ENCODE measurements around the gene TMEM120B.

The TMEM120B gene

GRCh38 chr12:121762269-121762668 is 49.7 kb downstream of the TMEM120B start:
- Histone ChIP-seq H3K9me3 (ENCODE audit: control insufficient read depth, insufficient read depth, low read depth, low read length) (no peaks in the 10 kb centered on the region), H3K27ac (ENCODE audit: extremely low read depth, low read depth, low read length) (no peak overlapping the region), H3K36me3 (ENCODE audit: control insufficient read depth in 2 of 2, insufficient read depth in 1 of 2, low read length in 2 of 2) (no peaks in the 10 kb centered on the region; a peak in 1 of 3 replicates), H3K4me1 (ENCODE audit: control insufficient read depth, insufficient read depth, low read length) (peaks cover 8% of the 10 kb centered on the region), H3K4me3 (ENCODE audit: low read depth, low read length) (no peak overlapping the region)
- TF ChIP-seq ZNF211 (tag by site-specific recombination; IDR thresholded peaks at IDR 0.05; ENCODE audit: low read depth), result no peak
- no peak for TF ChIP-seq YY1 (tag by site-specific recombination; IDR thresholded peaks at IDR 0.05)
- TF ChIP-seq ZNF138 (tag by site-specific recombination; IDR thresholded peaks at IDR 0.05; ENCODE audit: borderline replicate concordance), result no peak
- TF ChIP-seq ZNF580 (tag by site-specific recombination; IDR thresholded peaks at IDR 0.05), result no peak
- no peak for TF ChIP-seq PRDM4 (tag by site-specific recombination; IDR thresholded peaks at IDR 0.05)
- TF ChIP-seq ZNF692 (tag by site-specific recombination; IDR thresholded peaks at IDR 0.05), result no peak
- no peak for TF ChIP-seq ZNF394 (tag by site-specific recombination; IDR thresholded peaks at IDR 0.05; ENCODE audit: borderline replicate concordance)
- no peak for TF ChIP-seq ZNF221 (tag by site-specific recombination; IDR thresholded peaks at IDR 0.05; ENCODE audit: borderline replicate concordance)
- TF ChIP-seq ZNF571 (tag by site-specific recombination; IDR thresholded peaks at IDR 0.05), result no peak
- ChIA-PET POLR2A (interaction anchor here (0.6 to 0.7 kb wide), 2 partner anchors 17 to 46 kb away, joined by 3 to 5 read pairs; no protein-coding TSS in a partner anchor), CTCF (interaction anchor here (0.6 to 0.8 kb wide), 2 partner anchors 10 to 22 kb away, joined by 3 read pairs; no protein-coding TSS in a partner anchor)

- Histone ChIP-seq H3K4me3 (ENCODE audit: low read depth, low read length) (no peak overlapping the region), H3K27ac (ENCODE audit: extremely low read depth, low read depth, low read length) (no peak overlapping the region), H3K36me3 (ENCODE audit: control insufficient read depth in 2 of 2, insufficient read depth in 1 of 2, low read length in 2 of 2) (no peaks in the 10 kb centered on the region; a peak in 1 of 3 replicates), H3K9me3 (ENCODE audit: control insufficient read depth, insufficient read depth, low read depth, low read length) (no peaks in the 10 kb centered on the region), H3K4me1 (ENCODE audit: control insufficient read depth, insufficient read depth, low read length) (peaks cover 8% of the 10 kb centered on the region)
- TF ChIP-seq PRDM2 (tag by site-specific recombination; IDR thresholded peaks at IDR 0.05; ENCODE audit: borderline replicate concordance), result no peak
- TF ChIP-seq GLIS1 (tag by site-specific recombination; IDR thresholded peaks at IDR 0.05), result peak; percentile 54
- ChIA-PET CTCF (interaction anchor here (0.6 to 3.3 kb wide), 7 partner anchors 9 to 1274 kb away, joined by 3 to 20 read pairs (median 5); partner anchors contain the start of gene RHOF), POLR2A (interaction anchor here (0.7 to 1.3 kb wide), 4 partner anchors 16 to 97 kb away, joined by 3 to 4 read pairs (median 4); no protein-coding TSS in a partner anchor)
Observed at GRCh38 chr12:121764808-121765207, 52.3 kb downstream of the TMEM120B start.

Measured in HEK293 (cell line).